Astrocyte (in vitro differentiated cells and primary cell): ENCODE measurements around the gene PROM1.

Experiments
- EZH2 ChIP-seq: IDR thresholded peaks from 2 replicates; pipeline ENCODE4 v1.6.1; 2012; ENCODE audit warnings: mild to moderate bottlenecking, low read length, inconsistent platforms; ENCODE audit not compliant: insufficient read depth
- TF ChIP-seq, protein P1 (sequence below): IDR thresholded peaks from 2 replicates; pipeline ENCODE4 v1.5.1; 2011; ENCODE audit warnings: low read depth, mild to moderate bottlenecking, inconsistent platforms, low read length, moderate library complexity; ENCODE audit not compliant: insufficient read depth

DNA sequence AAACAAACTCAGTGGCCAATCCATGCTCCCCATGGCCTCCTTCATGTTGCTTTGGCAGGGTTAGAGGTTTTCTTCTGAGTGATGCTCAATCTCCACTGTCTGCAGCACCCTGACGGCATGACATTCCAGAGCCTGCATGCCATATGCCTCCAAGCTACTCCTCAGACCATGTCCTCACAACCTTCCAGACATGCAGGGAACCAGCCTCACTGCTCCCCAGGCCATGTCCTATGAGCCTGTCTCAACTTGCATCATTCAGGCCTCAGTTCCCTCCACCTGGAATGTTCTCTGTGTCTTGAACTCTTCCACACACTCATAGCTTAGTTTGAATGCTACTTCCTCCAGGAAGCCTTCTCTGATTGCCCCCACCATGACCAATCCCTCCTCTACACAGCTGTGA lies 18.8 kb downstream of the PROM1 start:
- TF ChIP-seq, protein P1, sequence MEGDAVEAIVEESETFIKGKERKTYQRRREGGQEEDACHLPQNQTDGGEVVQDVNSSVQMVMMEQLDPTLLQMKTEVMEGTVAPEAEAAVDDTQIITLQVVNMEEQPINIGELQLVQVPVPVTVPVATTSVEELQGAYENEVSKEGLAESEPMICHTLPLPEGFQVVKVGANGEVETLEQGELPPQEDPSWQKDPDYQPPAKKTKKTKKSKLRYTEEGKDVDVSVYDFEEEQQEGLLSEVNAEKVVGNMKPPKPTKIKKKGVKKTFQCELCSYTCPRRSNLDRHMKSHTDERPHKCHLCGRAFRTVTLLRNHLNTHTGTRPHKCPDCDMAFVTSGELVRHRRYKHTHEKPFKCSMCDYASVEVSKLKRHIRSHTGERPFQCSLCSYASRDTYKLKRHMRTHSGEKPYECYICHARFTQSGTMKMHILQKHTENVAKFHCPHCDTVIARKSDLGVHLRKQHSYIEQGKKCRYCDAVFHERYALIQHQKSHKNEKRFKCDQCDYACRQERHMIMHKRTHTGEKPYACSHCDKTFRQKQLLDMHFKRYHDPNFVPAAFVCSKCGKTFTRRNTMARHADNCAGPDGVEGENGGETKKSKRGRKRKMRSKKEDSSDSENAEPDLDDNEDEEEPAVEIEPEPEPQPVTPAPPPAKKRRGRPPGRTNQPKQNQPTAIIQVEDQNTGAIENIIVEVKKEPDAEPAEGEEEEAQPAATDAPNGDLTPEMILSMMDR = no peak
- no peak for TF ChIP-seq EZH2
